Caco-2 (cell line): ENCODE data around the gene DEFB128. TPM values are rescaled to one million over a fixed set of nuclear protein-coding genes. Genes with fewer than 3 reads are reported as not detected.
A peak's percentile ranks its signal among the peaks of the same experiment; 100 is the strongest.

Experiments used
- BruUV-seq: library from RNA; stranded (reverse); fragments of 400-500 nt; replicated peaks from 2 replicates; lab custom pipeline; 2021; lab: Mats Ljungman, UMichigan
- CTCF ChIA-PET: fragments of 300-600 bp; sonication (Branson Sonifier 250); formaldehyde crosslinking; loops from one replicate; lab custom pipeline; 2022; ENCODE audit warnings: antibody characterized with exemption; lab: Charles Lee
- POLR2A ChIA-PET: fragments of 300-600 bp; sonication (Branson Sonifier 250); formaldehyde crosslinking; loops from one replicate; lab custom pipeline; 2022; ENCODE audit warnings: antibody characterized with exemption; lab: Charles Lee
- DNase-seq, 2 experiments: peaks; one replicate each; pipeline versions ENCODE4 v3.0.0 to v3.0.0-alpha.2; 2020 to 2022
- H3K27me3 ChIP-seq: replicated peaks from 2 replicates; pipeline ENCODE4 v1.6.0; 2011; ENCODE audit warnings: low read length; ENCODE audit not compliant: control insufficient read depth, insufficient read depth
- H3K36me3 ChIP-seq: 2 replicates; pipeline ENCODE4 v1.5.1; 2011; ENCODE audit warnings: low read length; ENCODE audit not compliant: control insufficient read depth, insufficient read depth
- H3K4me1 ChIP-seq: fragments of 250-450 bp; sonication (Bioruptor Pico); 2 replicates; pipeline ENCODE4 v1.5.1; 2020; ENCODE audit warnings: mild to moderate bottlenecking
- H3K4me3 ChIP-seq: 2 replicates; pipeline ENCODE4 v1.5.1; 2011; ENCODE audit warnings: low read depth, mild to moderate bottlenecking, control low read depth, low read length
- H3K9me3 ChIP-seq: fragments of 250-450 bp; sonication (Bioruptor Pico); 2 replicates; pipeline ENCODE4 v1.5.1; 2020; ENCODE audit warnings: mild to moderate bottlenecking, moderate library complexity
- H3K27ac Mint-ChIP-seq: one replicate; pipeline ENCODE4 v1.8.0; 2022; ENCODE audit warnings: mixed read lengths; ENCODE audit not compliant: unreplicated experiment
- H3K27me3 Mint-ChIP-seq: one replicate; pipeline ENCODE4 v1.8.0; 2022; ENCODE audit warnings: mixed read lengths; ENCODE audit not compliant: insufficient read depth, unreplicated experiment
- H3K36me3 Mint-ChIP-seq: one replicate; pipeline ENCODE4 v1.8.0; 2022; ENCODE audit warnings: mild to moderate bottlenecking, mixed read lengths; ENCODE audit not compliant: insufficient read depth, unreplicated experiment
- H3K4me1 Mint-ChIP-seq: one replicate; pipeline ENCODE4 v1.8.0; 2022; ENCODE audit warnings: low read depth, mixed read lengths; ENCODE audit not compliant: unreplicated experiment
- H3K4me3 Mint-ChIP-seq: one replicate; pipeline ENCODE4 v1.8.0; 2022; ENCODE audit warnings: mild to moderate bottlenecking, moderate library complexity, mixed read lengths; ENCODE audit not compliant: unreplicated experiment
- H3K9me3 Mint-ChIP-seq: one replicate; pipeline ENCODE4 v1.8.0; 2022; ENCODE audit warnings: mixed read lengths; ENCODE audit not compliant: unreplicated experiment
- CTCF ChIP-seq, 2 experiments: fragments of 200-600 bp in 1 of 2; IDR thresholded peaks; 1 replicate in 1 of 2; 2 replicates in 1 of 2; pipeline versions ENCODE4 v1.5.1 to v1.8.0; 2011 to 2022; ENCODE audit warnings: antibody characterized with exemption in 1 of 2, control low read depth in 1 of 2, inconsistent platforms in 1 of 2, low read depth in 1 of 2, low read length in 1 of 2, mild to moderate bottlenecking in 1 of 2, moderate library complexity in 1 of 2; ENCODE audit not compliant: insufficient read depth in 1 of 2, severe bottlenecking in 1 of 2, unreplicated experiment in 1 of 2
- intact Hi-C: fragments of 100-400 bp; cut with micrococcal nuclease; formaldehyde crosslinking; loops from one replicate; pipeline ENCODE4 v1.10.0; 2022; ENCODE audit not compliant: unreplicated experiment
- total RNA-seq: library from RNA; stranded (reverse); gene quantifications from 2 replicates; pipeline ENCODE4 v1.2.3, GENCODE V29; 2022

Gene DEFB128
- total RNA-seq, 1 experiment from 2014 or later = not detected

- BruUV-seq = no TSS peak
- H3K4me1 ChIP-seq = no peaks in the 10 kb centered on the region
- intact Hi-C loops = loop anchor here (5.0 kb wide), 1 partner anchor 46 kb away; no protein-coding TSS in a partner anchor
- no peak overlapping the region for H3K4me3 ChIP-seq
- H3K27me3 ChIP-seq = no peaks in the 10 kb centered on the region
- no peaks in the 10 kb centered on the region for H3K4me1 Mint-ChIP-seq
- H3K36me3 Mint-ChIP-seq = no peaks in the 10 kb centered on the region
- H3K9me3 Mint-ChIP-seq = no peaks in the 10 kb centered on the region
- no peak for DNase-seq
- H3K9me3 ChIP-seq = no peaks in the 10 kb centered on the region
- no peak overlapping the region for H3K4me3 Mint-ChIP-seq
- no peaks in the 10 kb centered on the region for H3K36me3 ChIP-seq
- POLR2A ChIA-PET = no interaction called here
- peaks cover 5% of the 10 kb centered on the region for H3K27me3 Mint-ChIP-seq
- H3K27ac Mint-ChIP-seq = no peak overlapping the region
- TF ChIP-seq CTCF (IDR thresholded peaks at IDR 0.05; ENCODE audit: insufficient read depth in 1 of 2, low read depth in 1 of 2, low read length in 1 of 2, severe bottlenecking in 1 of 2, unreplicated experiment in 1 of 2) = no peak
- CTCF ChIA-PET = no interaction called here
Observed at GRCh38 chr20:221258-221830, 31.8 kb upstream of the DEFB128 start.

- CTCF ChIA-PET = interaction anchor here (1.4 kb wide), 1 partner anchor 47 kb away, joined by 5 read pairs; no protein-coding TSS in a partner anchor
- intact Hi-C loops = loop anchor here (5.0 kb wide), 1 partner anchor 48 kb away; no protein-coding TSS in a partner anchor
- BruUV-seq = no TSS peak
- POLR2A ChIA-PET = no interaction called here
- peak in 1 of 2 experiments; percentile 54 for DNase-seq
- no peak overlapping the region for H3K4me3 Mint-ChIP-seq
- Histone ChIP-seq H3K9me3 (no peaks in the 10 kb centered on the region), H3K36me3 (no peaks in the 10 kb centered on the region), H3K4me1 (no peaks in the 10 kb centered on the region), H3K4me3 (no peak overlapping the region), H3K27me3 (no peaks in the 10 kb centered on the region)
- no peaks in the 10 kb centered on the region for H3K9me3 Mint-ChIP-seq
- peak; percentile 57 to 58 for TF ChIP-seq CTCF (IDR thresholded peaks at IDR 0.05; ENCODE audit: insufficient read depth in 1 of 2, low read depth in 1 of 2, low read length in 1 of 2, severe bottlenecking in 1 of 2, unreplicated experiment in 1 of 2)
- H3K4me1 Mint-ChIP-seq = no peaks in the 10 kb centered on the region
- no peak overlapping the region for H3K27ac Mint-ChIP-seq
- H3K36me3 Mint-ChIP-seq = no peaks in the 10 kb centered on the region
- H3K27me3 Mint-ChIP-seq = peaks cover 5% of the 10 kb centered on the region
Observed at GRCh38 chr20:219290-220115, 30.0 kb upstream of the DEFB128 start.

- no TSS peak for BruUV-seq
- CTCF ChIA-PET = no interaction called here
- no peaks in the 10 kb centered on the region for H3K36me3 ChIP-seq
- Mint-ChIP-seq H3K27ac (no peak overlapping the region), H3K27me3 (peaks cover 5% of the 10 kb centered on the region), H3K4me1 (no peaks in the 10 kb centered on the region), H3K4me3 (no peak overlapping the region), H3K36me3 (no peaks in the 10 kb centered on the region), H3K9me3 (no peaks in the 10 kb centered on the region)
- no peak for TF ChIP-seq CTCF (IDR thresholded peaks at IDR 0.05; ENCODE audit: insufficient read depth in 1 of 2, low read depth in 1 of 2, low read length in 1 of 2, severe bottlenecking in 1 of 2, unreplicated experiment in 1 of 2)
- no peak for DNase-seq
- H3K4me3 ChIP-seq = no peak overlapping the region
- intact Hi-C loops = no loop called here
- H3K4me1 ChIP-seq = no peaks in the 10 kb centered on the region
- H3K9me3 ChIP-seq = no peaks in the 10 kb centered on the region
- POLR2A ChIA-PET = no interaction called here
- no peaks in the 10 kb centered on the region for H3K27me3 ChIP-seq
Observed at GRCh38 chr20:217266-217665, 27.8 kb upstream of the DEFB128 start.
